ENCODE measurements around the gene PROSER3. TPM values are rescaled to one million over a fixed set of nuclear protein-coding genes. Genes with fewer than 3 reads are reported as not detected.

The PROSER3 gene
- total RNA-seq: 5.5 TPM

GRCh38 chr19:35757749-35758608 lies at the start of gene PROSER3:
TSS of gene PROSER3 (plus strand) at chr19:35758176. CDS start at chr19:35758216, 40 bp downstream.

GRCh38 chr19:35717665-35718344 lies 40.2 kb upstream of the PROSER3 start, which contains the start of gene KMT2B:
TSS of gene KMT2B (plus strand) at chr19:35718003. CDS start at chr19:35718019, 16 bp downstream.

GRCh38 chr19:35742121-35742724 lies 15.8 kb upstream of the PROSER3 start, which contains the start of gene IGFLR1:
TSS of gene IGFLR1 (minus strand) at chr19:35742452. CDS start at chr19:35741180, 1,272 bp downstream.

GRCh38 chr19:35745328-35746086 lies 12.5 kb upstream of the PROSER3 start, which contains the start of the genes PSENEN and U2AF1L4:
TSS of gene PSENEN (plus strand) at chr19:35745651. CDS start at chr19:35745931, 280 bp downstream.
TSS of gene U2AF1L4 (minus strand) at chr19:35745418. CDS start at chr19:35745391, 27 bp downstream.

GRCh38 chr19:35748106-35749020 lies 9.6 kb upstream of the PROSER3 start, which contains the start of gene LIN37:
TSS of gene LIN37 (plus strand) at chr19:35748576. CDS start at chr19:35748725, 149 bp downstream.

GRCh38 chr19:35756377-35757230 lies 1.4 kb upstream of the PROSER3 start, which contains the start of gene HSPB6:
TSS of gene HSPB6 (minus strand) at chr19:35757029. CDS start at chr19:35757008, 21 bp downstream.

GRCh38 chr19:35775298-35776101 lies 17.5 kb downstream of the PROSER3 start, which contains the start of gene ARHGAP33:
TSS of gene ARHGAP33 (plus strand) at chr19:35775564. CDS start at chr19:35775659, 95 bp downstream.

GRCh38 chr19:35812220-35813042 lies 54.5 kb downstream of the PROSER3 start, which contains the start of gene PRODH2:
TSS of gene PRODH2 (minus strand) at chr19:35812845. CDS start at chr19:35812805, 40 bp downstream.

Other genes starting within 250 kb of the PROSER3 start
- gene DMKN, start 244.5 kb upstream of the PROSER3 start, total RNA-seq: 15.5 TPM
- not detected for gene SBSN, start 229.9 kb upstream of the PROSER3 start, total RNA-seq
- not detected for gene GAPDHS, start 224.7 kb upstream of the PROSER3 start, total RNA-seq
- gene TMEM147, start 212.6 kb upstream of the PROSER3 start, total RNA-seq: 61.1 TPM
- not detected for gene ATP4A, start 194.5 kb upstream of the PROSER3 start, total RNA-seq
- gene PMIS2, start 172.0 kb upstream of the PROSER3 start, total RNA-seq: not detected
- gene HAUS5, start 145.4 kb upstream of the PROSER3 start, total RNA-seq: 6.0 TPM
- 18.2 TPM for gene RBM42, start 129.1 kb upstream of the PROSER3 start, total RNA-seq
- gene ETV2, start 116.4 kb upstream of the PROSER3 start, total RNA-seq: 0.46 TPM
- 199 TPM for gene COX6B1, start 109.9 kb upstream of the PROSER3 start, total RNA-seq
- not detected for gene UPK1A, start 91.7 kb upstream of the PROSER3 start, total RNA-seq
- gene ZBTB32, start 53.6 kb upstream of the PROSER3 start, total RNA-seq: not detected
- 6.2 TPM for gene KMT2B, start 40.2 kb upstream of the PROSER3 start, total RNA-seq
- gene IGFLR1, start 15.7 kb upstream of the PROSER3 start, total RNA-seq: 0.46 TPM
- gene U2AF1L4, start 12.8 kb upstream of the PROSER3 start, total RNA-seq: 10.8 TPM
- gene PSENEN, start 12.5 kb upstream of the PROSER3 start, total RNA-seq: 23.5 TPM
- 12.0 TPM for gene LIN37, start 9.6 kb upstream of the PROSER3 start, total RNA-seq
- 0.23 TPM for gene HSPB6, start 1.1 kb upstream of the PROSER3 start, total RNA-seq
- 68.0 TPM for gene ARHGAP33, start 17.4 kb downstream of the PROSER3 start, total RNA-seq
- not detected for gene PRODH2, start 54.7 kb downstream of the PROSER3 start, total RNA-seq
- 0.46 TPM for gene NPHS1, start 94.3 kb downstream of the PROSER3 start, total RNA-seq
- 1.8 TPM for gene KIRREL2, start 98.7 kb downstream of the PROSER3 start, total RNA-seq
- 328 TPM for gene APLP1, start 110.4 kb downstream of the PROSER3 start, total RNA-seq
- 2.8 TPM for gene NFKBID, start 142.4 kb downstream of the PROSER3 start, total RNA-seq
- gene HCST, start 144.4 kb downstream of the PROSER3 start, total RNA-seq: 0.92 TPM
- 5.5 TPM for gene TYROBP, start 150.1 kb downstream of the PROSER3 start, total RNA-seq
- gene LRFN3, start 178.2 kb downstream of the PROSER3 start, total RNA-seq: 21.2 TPM
- 17.3 TPM for gene SDHAF1, start 237.0 kb downstream of the PROSER3 start, total RNA-seq

All from diencephalon (tissue), 1 donor.